ENCODE results near the gene MED13. TPM values are rescaled to one million over a fixed set of nuclear protein-coding genes. Genes with fewer than 3 reads are reported as not detected.

Gene MED13
- total RNA-seq, 1 donor from 2014 or later = 130 TPM

- no peak for DNase-seq
Observed at GRCh38 chr17:62084585-62084984, 19.5 kb upstream of the MED13 start.

DNA sequence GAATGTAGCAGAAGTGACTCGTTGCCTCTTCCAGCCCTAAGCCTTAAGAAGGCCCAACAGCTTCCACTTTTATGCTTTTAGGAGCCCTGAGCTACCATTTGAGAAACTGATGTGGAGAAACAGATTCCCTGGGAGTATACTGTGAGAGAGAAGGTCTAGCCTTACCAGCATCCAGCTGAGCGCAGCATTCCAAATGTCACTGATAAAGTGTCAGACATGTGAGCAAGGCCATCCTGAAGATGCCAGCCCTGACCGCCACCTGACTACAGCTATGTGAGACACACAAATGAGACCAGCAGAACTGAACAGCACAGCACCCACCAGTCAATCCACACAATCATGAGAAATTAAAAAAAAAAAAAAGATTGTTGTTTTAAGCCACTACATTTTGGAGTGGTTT is 18.6 kb upstream of the MED13 start:
- TF ChIP-seq, protein P1, sequence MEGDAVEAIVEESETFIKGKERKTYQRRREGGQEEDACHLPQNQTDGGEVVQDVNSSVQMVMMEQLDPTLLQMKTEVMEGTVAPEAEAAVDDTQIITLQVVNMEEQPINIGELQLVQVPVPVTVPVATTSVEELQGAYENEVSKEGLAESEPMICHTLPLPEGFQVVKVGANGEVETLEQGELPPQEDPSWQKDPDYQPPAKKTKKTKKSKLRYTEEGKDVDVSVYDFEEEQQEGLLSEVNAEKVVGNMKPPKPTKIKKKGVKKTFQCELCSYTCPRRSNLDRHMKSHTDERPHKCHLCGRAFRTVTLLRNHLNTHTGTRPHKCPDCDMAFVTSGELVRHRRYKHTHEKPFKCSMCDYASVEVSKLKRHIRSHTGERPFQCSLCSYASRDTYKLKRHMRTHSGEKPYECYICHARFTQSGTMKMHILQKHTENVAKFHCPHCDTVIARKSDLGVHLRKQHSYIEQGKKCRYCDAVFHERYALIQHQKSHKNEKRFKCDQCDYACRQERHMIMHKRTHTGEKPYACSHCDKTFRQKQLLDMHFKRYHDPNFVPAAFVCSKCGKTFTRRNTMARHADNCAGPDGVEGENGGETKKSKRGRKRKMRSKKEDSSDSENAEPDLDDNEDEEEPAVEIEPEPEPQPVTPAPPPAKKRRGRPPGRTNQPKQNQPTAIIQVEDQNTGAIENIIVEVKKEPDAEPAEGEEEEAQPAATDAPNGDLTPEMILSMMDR (IDR thresholded peaks at IDR 0.05; ENCODE audit: partially characterized antibody, unreplicated experiment) = no peak
- no peak for DNase-seq
- H3K36me3 Mint-ChIP-seq (ENCODE audit: unreplicated experiment) = no peaks in the 10 kb centered on the region
- no peak overlapping the region for H3K4me3 Mint-ChIP-seq (ENCODE audit: unreplicated experiment)
- H3K4me1 Mint-ChIP-seq (ENCODE audit: low read depth, unreplicated experiment) = no peaks in the 10 kb centered on the region
- no peak overlapping the region for H3K27ac Mint-ChIP-seq (ENCODE audit: unreplicated experiment)
- H3K9me3 Mint-ChIP-seq (ENCODE audit: unreplicated experiment) = peaks cover 4% of the 10 kb centered on the region
- H3K27me3 Mint-ChIP-seq (ENCODE audit: unreplicated experiment) = no peaks in the 10 kb centered on the region

More at GRCh38 chr17:62084585-62084984, 19.5 kb upstream of the MED13 start:
- TF ChIP-seq, protein P1 (IDR thresholded peaks at IDR 0.05; ENCODE audit: partially characterized antibody, unreplicated experiment) = no peak
- Mint-ChIP-seq H3K4me1 (ENCODE audit: low read depth, unreplicated experiment) (no peaks in the 10 kb centered on the region), H3K27me3 (ENCODE audit: unreplicated experiment) (no peaks in the 10 kb centered on the region), H3K27ac (ENCODE audit: unreplicated experiment) (no peak overlapping the region), H3K9me3 (ENCODE audit: unreplicated experiment) (peaks cover 4% of the 10 kb centered on the region), H3K36me3 (ENCODE audit: unreplicated experiment) (no peaks in the 10 kb centered on the region), H3K4me3 (ENCODE audit: unreplicated experiment) (no peak overlapping the region)

- TF ChIP-seq, protein P1 (IDR thresholded peaks at IDR 0.05; ENCODE audit: partially characterized antibody, unreplicated experiment) = no peak
- DNase-seq = no peak
- H3K4me3 Mint-ChIP-seq (ENCODE audit: unreplicated experiment) = no peak overlapping the region
- no peaks in the 10 kb centered on the region for H3K36me3 Mint-ChIP-seq (ENCODE audit: unreplicated experiment)
- H3K27ac Mint-ChIP-seq (ENCODE audit: unreplicated experiment) = no peak overlapping the region
- H3K4me1 Mint-ChIP-seq (ENCODE audit: low read depth, unreplicated experiment) = no peaks in the 10 kb centered on the region
- H3K27me3 Mint-ChIP-seq (ENCODE audit: unreplicated experiment) = peaks cover 1% of the 10 kb centered on the region
- H3K9me3 Mint-ChIP-seq (ENCODE audit: unreplicated experiment) = peaks cover 2% of the 10 kb centered on the region
Observed at GRCh38 chr17:62080647-62081046, 15.6 kb upstream of the MED13 start.

DNA sequence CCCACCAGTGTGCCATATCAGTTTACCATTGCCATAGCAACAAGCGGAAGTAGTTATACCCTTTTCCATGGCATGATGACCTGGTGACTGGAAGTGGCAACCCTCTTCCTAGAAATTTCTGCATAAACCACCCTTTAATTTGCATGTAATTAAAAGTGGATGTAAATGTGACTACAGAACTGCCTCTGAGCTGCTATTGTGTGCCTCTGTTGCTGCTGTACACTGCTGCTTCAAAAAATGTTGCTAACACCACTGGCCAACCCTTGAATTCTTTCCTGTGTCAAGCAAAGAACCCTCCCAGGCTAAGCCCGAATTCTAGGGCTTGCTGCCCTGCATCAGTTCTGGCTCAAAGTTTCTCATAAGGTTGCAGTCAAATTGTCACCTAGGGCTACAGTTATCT is 12.9 kb upstream of the MED13 start:
- peaks cover 2% of the 10 kb centered on the region for H3K9me3 Mint-ChIP-seq (ENCODE audit: unreplicated experiment)
- no peaks in the 10 kb centered on the region for H3K36me3 Mint-ChIP-seq (ENCODE audit: unreplicated experiment)
- no peak for DNase-seq
- no peak overlapping the region for H3K4me3 Mint-ChIP-seq (ENCODE audit: unreplicated experiment)
- no peak overlapping the region for H3K27ac Mint-ChIP-seq (ENCODE audit: unreplicated experiment)
- peaks cover 3% of the 10 kb centered on the region for H3K4me1 Mint-ChIP-seq (ENCODE audit: low read depth, unreplicated experiment)
- TF ChIP-seq, protein P1 (IDR thresholded peaks at IDR 0.05; ENCODE audit: partially characterized antibody, unreplicated experiment) = no peak
- peaks cover 1% of the 10 kb centered on the region for H3K27me3 Mint-ChIP-seq (ENCODE audit: unreplicated experiment)

GRCh38 chr17:62076864-62077788 is 12.0 kb upstream of the MED13 start:
- Mint-ChIP-seq H3K4me3 (ENCODE audit: unreplicated experiment) (no peak overlapping the region), H3K9me3 (ENCODE audit: unreplicated experiment) (peaks cover 2% of the 10 kb centered on the region), H3K27ac (ENCODE audit: unreplicated experiment) (no peak overlapping the region), H3K36me3 (ENCODE audit: unreplicated experiment) (no peaks in the 10 kb centered on the region), H3K4me1 (ENCODE audit: low read depth, unreplicated experiment) (peaks cover 5% of the 10 kb centered on the region), H3K27me3 (ENCODE audit: unreplicated experiment) (peaks cover 1% of the 10 kb centered on the region)
- TF ChIP-seq, protein P1 (IDR thresholded peaks at IDR 0.05; ENCODE audit: partially characterized antibody, unreplicated experiment) = no peak
- no peak for DNase-seq

Measured in glutamatergic neuron (in vitro differentiated cells).